ENCODE measurements around the gene LGALS3. TPM values are rescaled to one million over a fixed set of nuclear protein-coding genes. Genes with fewer than 3 reads are reported as not detected.

LGALS3 gene
- total RNA-seq, 3 donors from 2014 or later = 7.3 to 18.9 (median 12.2) TPM

DNA sequence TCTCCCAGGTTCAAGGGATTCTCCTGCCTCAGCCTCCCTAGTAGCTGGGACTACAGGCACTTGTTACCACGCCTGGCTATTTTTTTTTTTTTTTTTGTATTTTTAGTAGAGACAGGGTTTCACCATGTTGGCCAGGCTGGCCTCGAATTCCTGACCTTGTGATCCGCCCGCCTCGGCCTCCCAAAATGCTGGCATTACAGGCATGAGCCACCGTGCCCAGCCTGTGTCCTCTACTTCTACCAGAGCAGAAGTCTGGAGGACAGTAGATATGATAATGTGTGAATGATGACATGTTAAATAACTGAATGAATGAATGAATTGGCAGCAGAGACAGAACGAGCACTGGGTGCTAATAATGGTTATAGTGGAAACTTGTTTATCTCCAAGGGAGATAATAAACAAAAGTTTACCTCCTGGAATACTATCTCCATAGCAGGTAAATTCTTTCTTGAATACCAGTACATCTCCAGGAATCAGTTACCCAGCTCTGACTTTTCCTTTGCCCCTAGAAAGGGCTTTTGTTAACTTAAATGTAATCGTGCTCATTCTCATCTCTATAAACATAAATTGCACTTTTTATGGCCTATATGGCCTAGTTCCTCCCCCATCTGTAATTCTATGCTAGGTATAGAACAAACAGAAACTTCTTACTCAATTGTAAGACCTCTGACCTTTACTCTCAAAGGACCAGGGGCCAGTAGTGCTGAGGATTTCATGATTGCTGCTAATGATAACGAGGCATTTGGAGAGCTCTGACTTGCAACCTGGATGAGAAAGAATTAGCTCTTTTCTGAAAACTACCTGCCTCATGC is 7.2 kb upstream of the LGALS3 start:
- ATAC-seq = no peak
- H3K4me1 Mint-ChIP-seq (ENCODE audit: low read depth) = peaks cover 10% of the 10 kb centered on the region
- H3K9me3 Mint-ChIP-seq = no peaks in the 10 kb centered on the region
- no peaks in the 10 kb centered on the region for H3K36me3 Mint-ChIP-seq (ENCODE audit: insufficient read depth)
- DNase-seq = no peak
- H3K4me3 Mint-ChIP-seq = no peak overlapping the region
- no peaks in the 10 kb centered on the region for H3K27me3 Mint-ChIP-seq (ENCODE audit: low read depth)

DNA sequence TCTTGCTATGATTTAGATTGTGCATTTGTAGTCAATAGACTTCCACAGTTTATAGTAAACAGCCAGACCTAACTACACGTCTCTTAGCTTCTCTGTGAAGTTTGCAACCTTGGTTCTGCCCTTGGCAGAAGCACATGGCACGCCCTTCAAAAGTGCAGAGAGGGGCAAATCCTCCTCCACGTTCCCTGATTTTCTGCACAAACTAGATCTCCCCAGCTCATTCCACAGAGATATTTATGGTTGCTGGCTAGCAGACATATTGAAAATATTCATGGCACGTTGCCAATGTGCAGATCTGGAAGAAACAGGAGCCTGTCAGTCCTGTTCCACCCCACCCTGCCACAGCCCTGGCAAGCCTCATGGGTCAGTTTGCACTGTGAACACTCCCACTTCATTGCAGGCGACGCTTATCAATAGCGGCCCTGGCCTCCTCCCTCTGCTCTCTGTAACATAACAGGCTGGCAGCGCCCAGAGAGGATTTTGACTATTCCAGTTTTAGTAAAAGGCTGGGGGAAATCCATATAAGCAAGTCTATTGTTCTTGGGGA is 6.5 kb upstream of the LGALS3 start:
- Mint-ChIP-seq H3K9me3 (no peaks in the 10 kb centered on the region), H3K4me1 (ENCODE audit: low read depth) (peaks cover 10% of the 10 kb centered on the region), H3K36me3 (ENCODE audit: insufficient read depth) (no peaks in the 10 kb centered on the region), H3K27me3 (ENCODE audit: low read depth) (no peaks in the 10 kb centered on the region), H3K4me3 (no peak overlapping the region)
- DNase-seq (no peak), ATAC-seq (no peak)

DNA sequence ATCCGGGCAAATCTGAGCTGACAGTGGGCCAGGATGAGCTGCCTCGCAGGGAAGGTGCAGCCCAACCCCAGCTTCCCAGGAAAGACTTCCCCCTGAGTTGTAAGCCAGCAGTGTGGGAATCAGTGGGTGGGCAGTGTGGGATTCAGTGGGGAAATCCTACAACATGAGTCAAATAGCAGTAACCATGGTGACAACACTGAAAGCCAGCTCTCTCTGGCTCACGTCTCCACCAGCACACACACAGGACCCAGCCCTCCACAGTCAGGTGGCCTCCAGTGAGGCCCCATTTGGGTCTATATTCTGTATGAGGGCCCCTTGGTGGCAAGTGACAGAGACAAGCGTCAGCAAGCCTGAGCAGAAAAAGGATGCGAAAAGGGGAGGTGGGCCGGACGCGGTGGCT is 6.0 kb upstream of the LGALS3 start:
- Mint-ChIP-seq H3K4me3 (no peak overlapping the region), H3K4me1 (ENCODE audit: low read depth) (peaks cover 10% of the 10 kb centered on the region), H3K9me3 (no peaks in the 10 kb centered on the region), H3K27me3 (ENCODE audit: low read depth) (no peaks in the 10 kb centered on the region), H3K36me3 (ENCODE audit: insufficient read depth) (no peaks in the 10 kb centered on the region)
- no peak for DNase-seq
- no peak for ATAC-seq

DNA sequence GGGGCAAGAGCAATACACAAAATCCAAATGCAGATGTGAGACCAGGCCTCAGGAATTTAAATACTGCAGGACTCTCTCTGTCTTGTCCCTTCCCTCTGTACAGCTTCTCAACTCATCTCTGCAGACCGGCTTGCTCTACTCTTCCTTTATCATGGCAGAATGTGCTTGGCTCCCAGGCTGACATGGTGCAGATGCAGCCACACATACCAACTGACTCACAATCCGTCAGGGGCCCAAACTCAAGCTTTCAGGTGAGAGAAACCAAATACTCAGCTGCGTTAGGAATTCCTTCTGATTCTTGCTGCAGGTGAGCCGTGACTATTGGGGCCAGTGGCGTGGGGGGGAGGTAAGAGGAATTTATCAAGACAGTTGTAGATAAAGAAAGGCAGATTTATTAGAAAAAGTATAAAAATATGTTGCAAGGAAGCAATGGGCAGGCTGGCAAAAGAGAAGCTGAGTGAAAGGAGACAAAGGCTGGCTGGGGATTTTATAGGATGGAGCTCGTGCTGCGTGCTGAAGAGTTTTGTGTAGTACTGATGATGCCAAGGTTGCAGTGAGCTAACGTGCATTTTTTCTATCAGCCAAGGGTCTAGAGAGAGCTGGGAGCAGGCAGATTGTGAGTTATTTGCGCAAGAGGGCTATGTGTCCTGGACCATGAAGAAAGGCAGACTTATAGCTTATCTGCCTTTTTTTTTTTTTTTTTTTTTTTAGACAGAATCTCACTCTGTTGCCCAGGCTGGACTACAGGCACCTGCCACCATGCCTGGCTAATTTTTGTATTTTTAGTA is 5.0 kb upstream of the LGALS3 start:
- Mint-ChIP-seq H3K9me3 (no peaks in the 10 kb centered on the region), H3K4me1 (ENCODE audit: low read depth) (peaks cover 10% of the 10 kb centered on the region), H3K4me3 (no peak overlapping the region), H3K36me3 (ENCODE audit: insufficient read depth) (no peaks in the 10 kb centered on the region), H3K27me3 (ENCODE audit: low read depth) (peaks cover 2% of the 10 kb centered on the region)
- ATAC-seq = no peak
- DNase-seq = no peak

DNA sequence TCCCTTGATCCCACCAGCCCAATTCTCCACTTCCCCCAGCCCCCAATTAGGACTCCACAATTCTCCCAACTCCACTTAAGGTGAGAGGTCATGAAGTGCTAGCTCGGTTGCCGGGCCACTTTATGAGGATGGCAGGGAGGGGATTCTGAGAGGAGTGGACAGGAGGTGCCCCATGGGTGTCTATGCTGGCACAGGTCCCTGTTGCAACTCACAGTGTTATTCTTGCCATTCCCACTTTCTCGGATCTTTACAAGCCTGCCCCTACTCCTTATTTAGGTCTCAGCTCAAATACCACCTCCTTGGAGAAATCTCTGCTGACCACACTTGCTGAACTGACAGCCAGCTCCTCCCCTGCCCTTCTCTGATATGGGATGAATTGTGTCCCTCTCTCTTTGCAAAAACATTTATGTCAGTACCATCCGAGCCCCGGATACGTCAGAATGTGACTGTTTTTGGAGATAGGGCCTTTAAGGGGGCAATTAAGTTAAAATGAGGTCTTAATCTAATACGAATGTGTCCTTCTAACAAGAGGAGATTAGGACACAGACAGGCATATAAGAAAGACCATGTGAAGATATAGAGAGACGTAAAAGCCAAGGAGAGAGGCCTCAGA is 4.2 kb upstream of the LGALS3 start:
- ATAC-seq (no peak), DNase-seq (no peak)
- H3K27me3 Mint-ChIP-seq (ENCODE audit: low read depth) = peaks cover 3% of the 10 kb centered on the region
- H3K4me1 Mint-ChIP-seq (ENCODE audit: low read depth) = peaks cover 12% of the 10 kb centered on the region
- H3K9me3 Mint-ChIP-seq = no peaks in the 10 kb centered on the region
- H3K36me3 Mint-ChIP-seq (ENCODE audit: insufficient read depth) = no peaks in the 10 kb centered on the region
- no peak overlapping the region for H3K4me3 Mint-ChIP-seq

DNA sequence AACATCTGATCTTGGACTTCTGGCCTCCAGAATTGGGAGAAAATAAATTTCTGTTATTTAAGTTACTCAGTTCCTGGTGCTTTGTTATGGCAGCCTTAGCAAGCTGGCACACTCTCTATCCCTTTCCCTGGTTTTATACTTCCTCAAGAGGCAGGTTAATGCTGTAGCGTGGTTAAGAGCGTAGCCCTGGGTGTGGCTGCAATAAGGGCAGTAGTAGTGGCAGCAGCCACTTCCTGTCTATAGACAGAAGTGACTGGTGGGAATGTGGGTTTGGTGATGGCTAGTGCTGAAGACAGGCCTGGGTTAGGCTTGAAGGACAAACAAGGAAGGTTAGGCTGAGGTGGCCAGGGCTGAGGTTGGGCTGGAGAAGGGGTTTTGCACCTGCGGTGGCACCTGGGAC is 3.6 kb upstream of the LGALS3 start:
- peaks cover 7% of the 10 kb centered on the region for H3K27me3 Mint-ChIP-seq (ENCODE audit: low read depth)
- no peaks in the 10 kb centered on the region for H3K9me3 Mint-ChIP-seq
- peaks cover 16% of the 10 kb centered on the region for H3K4me1 Mint-ChIP-seq (ENCODE audit: low read depth)
- ATAC-seq (no peak), DNase-seq (no peak)
- H3K4me3 Mint-ChIP-seq = no peak overlapping the region
- H3K36me3 Mint-ChIP-seq (ENCODE audit: insufficient read depth) = no peaks in the 10 kb centered on the region

DNA sequence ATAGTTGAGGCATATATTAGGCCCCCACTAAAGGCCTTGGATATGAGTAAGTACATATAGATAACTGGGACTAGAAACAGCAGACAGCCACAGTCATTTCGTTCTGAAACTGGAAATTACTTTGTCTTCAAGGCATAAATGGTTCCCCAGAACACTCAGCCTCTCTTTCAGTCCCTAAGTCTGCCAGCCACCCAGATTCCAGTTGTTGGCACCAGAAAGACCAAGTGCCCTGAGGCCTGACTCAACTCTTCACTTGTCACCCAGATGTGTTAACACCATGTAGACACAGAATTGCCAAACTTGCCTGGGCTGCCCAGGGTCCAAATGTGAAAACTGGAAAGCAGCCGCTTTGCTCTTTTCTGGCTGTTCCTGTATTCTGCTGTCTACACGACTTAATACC is 3.0 kb upstream of the LGALS3 start:
- ATAC-seq (no peak), DNase-seq (no peak)
- H3K4me3 Mint-ChIP-seq = no peak overlapping the region
- no peaks in the 10 kb centered on the region for H3K36me3 Mint-ChIP-seq (ENCODE audit: insufficient read depth)
- H3K4me1 Mint-ChIP-seq (ENCODE audit: low read depth) = peaks cover 16% of the 10 kb centered on the region
- peaks cover 7% of the 10 kb centered on the region for H3K27me3 Mint-ChIP-seq (ENCODE audit: low read depth)
- no peaks in the 10 kb centered on the region for H3K9me3 Mint-ChIP-seq

DNA sequence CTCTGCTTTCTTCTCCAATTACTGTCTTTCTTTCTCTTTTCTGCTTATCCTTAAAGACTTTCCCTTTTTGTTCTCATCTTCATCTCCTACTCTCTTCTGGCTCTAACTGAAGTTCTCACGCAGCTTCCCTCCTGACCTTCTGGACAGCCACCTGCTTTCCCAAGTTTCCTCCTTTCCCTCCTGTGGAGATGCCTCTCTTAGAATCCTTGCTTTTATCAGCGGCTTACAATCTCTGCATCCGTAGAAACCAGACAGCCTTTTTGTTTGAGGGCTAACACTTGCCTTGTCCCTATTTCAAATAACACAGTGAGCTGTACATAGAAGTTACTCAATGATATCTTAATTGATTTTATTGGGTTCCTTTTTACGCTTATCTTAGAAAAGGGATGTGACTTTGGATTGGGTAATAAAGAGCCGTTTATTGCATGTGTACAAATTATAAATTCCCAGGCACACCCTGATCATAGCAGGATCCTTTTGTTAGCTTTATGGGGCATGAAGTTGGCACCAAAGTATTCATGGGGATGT is 2.1 kb upstream of the LGALS3 start:
- no peak for ATAC-seq
- H3K4me3 Mint-ChIP-seq = no peak overlapping the region
- H3K4me1 Mint-ChIP-seq (ENCODE audit: low read depth) = peaks cover 22% of the 10 kb centered on the region
- no peak for DNase-seq
- H3K9me3 Mint-ChIP-seq = no peaks in the 10 kb centered on the region
- no peaks in the 10 kb centered on the region for H3K36me3 Mint-ChIP-seq (ENCODE audit: insufficient read depth)
- H3K27me3 Mint-ChIP-seq (ENCODE audit: low read depth) = peaks cover 10% of the 10 kb centered on the region

DNA sequence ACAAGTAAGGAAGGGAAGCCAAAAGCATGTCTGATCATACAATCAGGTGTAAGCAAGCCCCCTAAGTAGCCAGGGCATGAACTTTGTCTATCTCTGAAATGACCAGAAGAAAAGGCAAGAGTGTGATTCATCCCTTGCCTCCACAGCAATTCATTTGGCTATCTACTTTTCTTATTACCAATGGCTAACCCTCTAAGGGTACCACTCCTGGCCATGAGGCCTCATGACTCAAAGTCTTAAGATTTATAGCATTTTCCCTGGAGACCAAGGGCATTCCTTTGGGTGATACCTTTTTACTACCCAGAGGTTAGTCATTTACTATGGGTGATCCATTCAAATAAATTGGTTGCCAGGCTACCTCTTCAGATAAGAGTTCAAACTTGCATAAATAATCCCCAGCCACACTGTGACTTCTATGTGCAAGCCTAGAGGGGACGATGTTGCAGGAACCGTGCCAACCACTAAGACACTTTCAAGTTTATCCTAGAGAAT is 1.5 kb upstream of the LGALS3 start:
- no peaks in the 10 kb centered on the region for H3K36me3 Mint-ChIP-seq (ENCODE audit: insufficient read depth)
- ATAC-seq = no peak
- no peak for DNase-seq
- H3K27me3 Mint-ChIP-seq (ENCODE audit: low read depth) = peaks cover 10% of the 10 kb centered on the region
- no peaks in the 10 kb centered on the region for H3K9me3 Mint-ChIP-seq
- H3K4me3 Mint-ChIP-seq = no peak overlapping the region
- peaks cover 23% of the 10 kb centered on the region for H3K4me1 Mint-ChIP-seq (ENCODE audit: low read depth)

DNA sequence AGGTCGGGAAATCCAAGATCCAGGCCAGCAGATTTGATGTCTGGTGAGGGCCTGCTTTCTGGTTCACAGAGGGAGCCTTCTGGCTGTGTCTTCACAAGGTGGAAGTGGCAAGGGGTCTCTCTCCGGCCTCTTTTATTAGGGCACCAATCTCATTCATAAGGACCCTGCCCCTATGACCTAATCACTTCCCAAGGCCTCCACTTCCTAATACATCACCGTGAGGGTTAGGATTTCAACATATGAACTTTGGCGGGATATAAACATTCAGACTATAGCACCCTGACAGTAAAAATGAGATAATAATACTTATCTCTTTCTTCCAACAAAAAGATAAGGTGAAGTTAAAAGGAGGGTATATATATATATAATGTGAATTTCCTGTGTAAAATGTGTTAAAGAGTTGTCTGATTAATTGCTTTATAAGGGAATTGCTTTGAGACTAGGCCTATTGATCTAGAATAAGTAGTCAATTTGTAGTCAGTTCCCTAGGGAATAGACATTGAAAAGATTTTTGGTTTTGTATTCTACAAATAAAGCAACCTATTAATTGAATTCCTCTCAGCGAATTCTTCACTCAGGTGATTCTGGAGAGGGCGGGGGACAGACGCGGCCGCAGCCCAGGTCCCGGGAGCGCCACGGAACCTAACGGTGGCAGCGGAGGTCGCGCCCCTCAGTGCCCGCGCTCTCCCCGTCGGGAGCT is 516 bp upstream of the LGALS3 start:
- Mint-ChIP-seq H3K4me3 (peak overlapping the region; percentile 73), H3K4me1 (ENCODE audit: low read depth) (peaks cover 23% of the 10 kb centered on the region), H3K27me3 (ENCODE audit: low read depth) (peaks cover 10% of the 10 kb centered on the region), H3K36me3 (ENCODE audit: insufficient read depth) (no peaks in the 10 kb centered on the region), H3K9me3 (no peaks in the 10 kb centered on the region)
- DNase-seq = no peak
- no peak for ATAC-seq

DNA sequence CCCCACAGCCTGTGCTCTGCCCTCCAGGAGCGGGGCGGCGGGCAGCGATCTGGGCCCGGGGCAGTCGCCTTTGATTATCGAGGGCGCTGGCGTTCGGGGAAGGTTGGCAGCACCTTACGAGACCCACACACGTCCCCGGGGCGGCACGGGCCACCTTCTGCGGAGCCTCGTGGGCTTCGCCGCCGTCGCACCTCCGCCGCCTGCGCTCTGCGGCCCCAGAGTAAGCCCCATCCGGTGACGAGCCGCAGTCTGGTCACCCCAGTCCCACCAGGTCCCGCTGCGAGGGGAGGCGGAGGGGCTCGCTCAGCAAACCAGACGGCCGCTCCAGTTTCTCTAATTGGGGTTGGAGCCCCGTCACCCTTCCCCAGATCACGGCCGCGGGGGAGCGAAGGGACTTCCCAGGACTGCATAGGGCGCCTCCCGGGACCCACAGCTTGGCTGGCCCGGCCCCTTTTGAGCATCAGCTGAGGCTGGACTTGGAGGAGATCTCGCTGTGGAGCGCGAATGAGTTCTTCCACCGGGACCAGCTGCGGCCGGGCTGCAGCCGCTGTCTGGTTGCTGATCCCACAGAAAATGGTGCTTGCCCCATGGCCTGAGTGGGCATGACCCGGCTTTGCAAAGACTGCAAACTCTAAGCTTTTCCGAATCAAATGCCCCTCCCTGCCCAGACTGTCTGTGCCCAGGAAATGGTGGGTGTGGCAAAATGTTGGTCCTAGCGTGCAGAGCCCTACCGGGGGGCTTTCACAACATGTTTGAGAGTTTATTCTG is 560 bp downstream of the LGALS3 start:
- Mint-ChIP-seq H3K4me1 (ENCODE audit: low read depth) (peaks cover 23% of the 10 kb centered on the region), H3K36me3 (ENCODE audit: insufficient read depth) (no peaks in the 10 kb centered on the region), H3K27me3 (ENCODE audit: low read depth) (peaks cover 10% of the 10 kb centered on the region), H3K9me3 (no peaks in the 10 kb centered on the region), H3K4me3 (peak overlapping the region; percentile 76)
- ATAC-seq (peak; percentile 70 to 71), DNase-seq (peak; percentile 50)

DNA sequence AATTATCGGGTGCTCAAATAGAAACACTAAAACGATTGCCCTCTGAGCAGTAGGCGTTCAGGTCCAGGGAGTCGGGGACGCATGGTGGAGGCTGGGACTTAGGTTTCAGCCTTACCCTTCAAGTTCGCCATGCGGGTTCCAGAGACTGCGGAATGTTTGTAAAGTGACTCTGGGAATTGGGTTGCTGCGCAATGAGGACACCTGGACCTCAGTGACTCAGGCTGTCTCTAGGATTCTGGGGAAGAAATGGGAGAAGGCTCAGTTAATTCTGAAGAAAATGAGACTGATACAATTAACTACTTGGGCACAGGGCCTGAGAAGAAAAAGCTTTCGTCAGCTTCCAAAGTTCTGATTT is 1.1 kb downstream of the LGALS3 start:
- Mint-ChIP-seq H3K4me3 (peak overlapping the region; percentile 76), H3K36me3 (ENCODE audit: insufficient read depth) (no peaks in the 10 kb centered on the region), H3K4me1 (ENCODE audit: low read depth) (peaks cover 20% of the 10 kb centered on the region), H3K9me3 (no peaks in the 10 kb centered on the region), H3K27me3 (ENCODE audit: low read depth) (peaks cover 10% of the 10 kb centered on the region)
- no peak for DNase-seq
- no peak for ATAC-seq

DNA sequence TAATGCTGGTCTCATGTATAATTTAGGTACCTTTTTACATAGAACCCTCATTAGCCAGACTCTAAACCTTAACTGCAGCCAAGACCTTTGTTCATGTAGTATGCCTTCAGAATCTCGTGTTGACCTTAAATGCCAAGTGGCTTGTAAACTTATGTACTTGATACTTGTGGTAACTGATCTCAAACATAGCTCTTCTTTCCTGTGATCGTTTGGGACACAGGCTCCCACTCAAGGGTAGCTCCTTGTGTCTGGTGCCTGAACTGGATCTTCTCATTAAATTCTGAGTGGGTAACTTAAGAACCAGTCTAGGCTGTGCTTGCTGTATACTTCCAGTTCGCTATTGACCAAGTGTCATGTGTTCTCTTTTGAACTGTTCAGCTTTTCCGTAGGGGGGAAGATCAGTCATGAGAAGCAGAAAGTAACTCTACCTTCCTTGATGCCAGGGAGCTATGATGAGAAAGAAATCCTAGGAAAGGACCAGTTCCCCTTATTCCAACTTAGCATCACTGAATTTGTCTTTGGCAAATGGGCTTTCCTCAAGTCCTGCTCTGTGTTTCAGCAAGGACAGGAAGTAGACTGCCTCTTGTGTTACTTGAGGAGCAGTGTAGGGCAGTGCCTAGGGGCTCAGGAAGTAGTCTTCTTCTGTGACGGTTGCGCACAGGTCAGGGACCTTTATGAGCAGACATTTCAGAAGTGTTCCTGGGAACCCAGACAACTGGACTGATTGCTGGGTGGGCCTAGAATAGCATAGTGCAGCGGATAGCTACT is 2.5 kb downstream of the LGALS3 start:
- Mint-ChIP-seq H3K4me1 (ENCODE audit: low read depth) (peaks cover 12% of the 10 kb centered on the region), H3K4me3 (peak overlapping the region; percentile 23), H3K9me3 (no peaks in the 10 kb centered on the region), H3K27me3 (ENCODE audit: low read depth) (peaks cover 10% of the 10 kb centered on the region), H3K36me3 (ENCODE audit: insufficient read depth) (no peaks in the 10 kb centered on the region)
- DNase-seq (no peak), ATAC-seq (no peak)

Data from activated T-cell treated with anti-CD3 and anti-CD28 coated beads, Interleukin-2, amount 50 U/mL, for 4 hours (primary cell).